HG03103 (cell line): ENCODE data around the gene ALG12.
"Not testable (repeated sequence)": the region's sequence is repeated elsewhere in the genome, so short reads cannot be mapped to it uniquely, and the experiment has no call there.

Source experiments
- ATAC-seq: cut with Tn5 transposase; IDR thresholded peaks from one replicate; pipeline ENCODE4 v1.9.1; 2021; ENCODE audit warnings: low read depth; ENCODE audit not compliant: unreplicated experiment

ALG12 gene

DNA sequence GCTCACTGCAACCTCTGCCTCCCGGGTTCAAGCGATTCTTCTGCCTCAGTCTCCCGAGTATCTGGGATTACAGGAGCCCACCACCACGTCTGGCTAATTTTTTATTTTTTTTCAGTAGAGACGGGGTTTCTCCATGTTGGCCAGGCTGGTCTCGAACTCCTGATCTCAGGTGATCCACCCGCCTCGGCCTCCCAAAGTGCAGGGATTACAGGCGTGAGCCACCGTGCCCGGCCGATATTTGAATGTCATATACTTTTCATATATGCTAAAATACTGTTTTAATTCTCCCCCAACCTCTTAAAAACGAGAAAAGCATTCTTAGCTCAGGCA is 65.7 kb downstream of the ALG12 start:
- ATAC-seq, result not testable (repeated sequence)

DNA sequence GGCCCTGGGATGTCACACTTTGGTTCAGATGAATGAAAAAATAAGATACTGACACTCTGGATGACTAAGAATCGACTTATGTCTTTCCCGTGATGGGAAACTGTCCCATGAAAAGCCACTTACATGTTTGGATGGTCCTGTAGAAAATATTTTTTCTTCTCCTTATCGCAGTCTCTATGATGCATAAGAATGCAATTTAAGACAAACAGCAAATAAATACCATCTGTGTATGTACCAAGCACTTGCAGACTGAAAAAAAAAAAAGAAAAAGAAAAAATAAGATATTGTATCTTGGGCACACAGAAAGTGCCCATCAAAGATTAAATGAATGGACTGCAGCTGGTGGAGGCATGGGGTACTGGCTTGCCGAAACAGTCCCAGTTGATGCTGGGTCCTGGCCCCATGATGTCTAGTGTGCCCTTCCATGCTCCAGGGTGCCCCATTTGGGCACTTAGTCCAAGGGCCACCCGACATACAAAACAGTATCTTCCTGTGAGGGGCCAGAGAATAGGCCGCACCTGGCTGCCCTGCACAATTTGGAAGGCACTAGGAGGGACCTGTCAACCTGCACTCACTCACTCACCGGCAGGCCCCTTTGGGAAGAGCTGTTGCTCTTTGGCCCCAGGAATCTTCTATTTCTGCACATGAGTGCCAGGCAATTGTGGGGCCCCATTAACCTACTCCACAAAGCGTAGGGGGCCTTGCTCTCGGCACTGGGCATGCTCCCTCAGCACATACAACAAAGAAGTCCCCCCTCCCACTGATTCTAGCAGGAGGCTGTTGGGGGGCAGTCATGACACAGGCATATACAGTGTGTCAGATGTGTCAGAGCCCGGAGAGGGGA is 67.1 kb downstream of the ALG12 start:
- no peak for ATAC-seq
